Muscle of leg (tissue), 11 donors: ENCODE results near the gene NT5DC3. TPM values are rescaled to one million over a fixed set of nuclear protein-coding genes. Genes with fewer than 3 reads are reported as not detected.

Source experiments
- DNase-seq: peaks from one replicate; pipeline ENCODE4 v3.0.0; 2013
- H3K27ac ChIP-seq: one replicate; pipeline ENCODE4 v1.5.1; 2013; ENCODE audit warnings: mild to moderate bottlenecking, low read length, control low read depth
- H3K27me3 ChIP-seq: one replicate; pipeline ENCODE4 v1.6.1; 2013; ENCODE audit warnings: low read length; ENCODE audit not compliant: control insufficient read depth, insufficient read depth
- H3K36me3 ChIP-seq: one replicate; pipeline ENCODE4 v1.6.1; 2013; ENCODE audit warnings: low read length; ENCODE audit not compliant: control insufficient read depth, insufficient read depth
- H3K4me1 ChIP-seq: one replicate; pipeline ENCODE4 v1.6.1; 2013; ENCODE audit warnings: low read length; ENCODE audit not compliant: control insufficient read depth, insufficient read depth
- H3K4me3 ChIP-seq: one replicate; pipeline ENCODE4 v1.5.1; 2013; ENCODE audit warnings: low read length, control low read depth
- H3K9me3 ChIP-seq: replicated peaks from 2 replicates; pipeline ENCODE4 v1.6.1; 2013; ENCODE audit warnings: low read depth, low read length; ENCODE audit not compliant: control insufficient read depth
- WGBS: methylation state at CpG from one replicate; pipeline ENCODE4 v1.1.5; 2013; ENCODE audit warnings: missing lambda C conversion rate; ENCODE audit not compliant: insufficient coverage; 5-methylcytosine and 5-hydroxymethylcytosine counted together
- polyA plus RNA-seq, 8 donors: library from polyadenylated mRNA; unstranded; fragments of 120-200 nt; gene quantifications; one replicate each; pipeline versions ENCODE4 v1.2.1 to v1.2.3, GENCODE V29; 2013; ENCODE audit warnings: inconsistent platforms in 1 of 8, low replicate concordance in 1 of 8; ENCODE audit not compliant: insufficient read length in 8 of 8, insufficient read depth in 1 of 8
- total RNA-seq: library from RNA; stranded (reverse); fragments of 120-200 nt; gene quantifications from one replicate; pipeline ENCODE4 v1.2.4, GENCODE V29; 2013

Gene NT5DC3
- total and polyA plus RNA-seq, 9 donors, result 4.6 to 8.7 (median 7.1) TPM

DNA sequence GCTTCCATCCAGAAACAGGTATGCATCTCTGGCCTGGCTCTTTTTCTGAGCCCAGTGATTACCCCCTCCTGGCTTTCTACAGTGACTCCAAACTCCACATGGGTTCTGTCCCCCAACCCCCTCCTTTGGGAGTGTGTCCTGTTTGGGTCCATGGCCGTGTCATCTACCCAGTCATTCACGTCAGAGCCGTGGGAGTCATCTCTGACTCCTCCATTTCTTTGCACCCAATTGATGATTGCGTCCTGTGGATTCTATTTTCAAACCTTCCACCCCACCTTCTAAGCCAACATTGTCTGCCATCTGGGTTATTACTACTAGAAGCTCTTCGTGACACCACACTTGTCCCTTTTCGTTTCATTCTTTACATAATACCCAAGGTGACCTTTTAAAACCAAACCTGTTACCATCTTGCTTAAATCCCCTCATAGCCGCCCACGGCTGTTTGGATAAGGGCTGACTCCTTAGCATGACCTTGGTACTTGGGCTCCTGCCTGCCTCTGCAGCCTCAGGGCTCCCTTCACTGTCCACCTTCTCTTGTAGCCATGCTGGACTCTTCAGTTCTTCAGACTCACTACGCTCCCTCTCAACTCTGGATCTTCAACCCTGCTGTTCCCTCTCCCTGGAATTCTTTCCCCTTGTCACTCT, 38.1 kb upstream of the NT5DC3 start:
- no peaks in the 10 kb centered on the region for H3K36me3 ChIP-seq
- 75% methylated on average over 9 of the region's 9 CpGs for WGBS

DNA sequence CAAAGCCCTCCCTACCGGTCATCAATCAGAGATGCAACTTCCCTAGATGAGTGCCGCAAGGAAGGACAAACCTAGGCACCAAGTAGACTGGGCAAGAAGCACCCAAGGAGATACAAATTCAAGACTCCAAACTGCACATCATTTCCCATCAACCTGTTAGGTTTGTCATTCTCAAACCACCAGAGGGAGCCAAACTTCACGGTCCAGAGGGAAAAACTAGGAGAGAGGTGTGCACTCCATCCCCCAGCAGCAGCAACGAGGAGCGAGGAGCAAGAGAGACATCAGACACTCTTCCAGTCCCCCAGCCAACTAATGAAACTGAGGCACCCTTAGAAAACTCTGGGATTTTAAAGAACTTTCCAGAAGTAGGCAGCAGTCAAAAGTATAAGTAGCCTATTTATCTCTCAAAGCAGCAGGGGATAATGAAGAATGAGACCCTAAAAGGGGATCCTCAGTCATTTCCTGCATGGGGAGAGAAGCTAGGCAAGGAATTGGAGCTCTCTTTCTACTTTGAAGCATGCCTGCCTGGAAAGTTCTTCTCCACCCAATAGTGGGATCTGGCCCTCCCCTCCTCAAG, 37.0 kb upstream of the NT5DC3 start:
- Histone ChIP-seq H3K27me3 (no peaks in the 10 kb centered on the region), H3K9me3 (no peaks in the 10 kb centered on the region), H3K4me1 (no peaks in the 10 kb centered on the region), H3K27ac (no peak overlapping the region), H3K36me3 (no peaks in the 10 kb centered on the region), H3K4me3 (no peak overlapping the region)
- DNase-seq, result peak; percentile 73
- 0% methylated on average over 1 of the region's 5 CpGs for WGBS

More for the DNA sequence above, 38.1 kb upstream of the NT5DC3 start:
- Histone ChIP-seq H3K27me3 (no peaks in the 10 kb centered on the region), H3K9me3 (no peaks in the 10 kb centered on the region), H3K4me3 (no peak overlapping the region), H3K27ac (no peak overlapping the region), H3K4me1 (no peaks in the 10 kb centered on the region)
- no peak for DNase-seq

DNA sequence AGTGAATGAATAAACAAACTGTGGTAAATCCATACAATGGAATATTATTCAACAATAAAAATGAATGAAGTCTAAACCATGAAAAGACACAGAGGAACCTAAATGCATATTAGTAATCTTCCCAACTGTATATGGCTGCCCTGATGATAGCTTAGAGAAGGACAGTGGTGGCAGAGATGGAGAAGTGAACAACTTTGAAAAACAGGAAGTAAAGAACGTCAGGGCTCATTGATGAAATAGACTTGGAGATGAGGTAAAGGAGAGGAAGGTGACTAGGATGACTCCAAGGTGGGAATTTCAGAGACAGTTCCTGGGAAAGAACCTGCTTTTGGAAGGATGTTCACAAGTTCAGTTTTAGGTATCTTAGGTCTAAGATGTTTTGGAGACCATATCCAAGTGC, 36.3 kb upstream of the NT5DC3 start:
- Histone ChIP-seq H3K4me1 (no peaks in the 10 kb centered on the region), H3K4me3 (no peak overlapping the region), H3K27me3 (no peaks in the 10 kb centered on the region), H3K36me3 (no peaks in the 10 kb centered on the region), H3K27ac (no peak overlapping the region), H3K9me3 (no peaks in the 10 kb centered on the region)
- DNase-seq, result no peak
- 71% methylated on average over 1 of the region's 1 CpG for WGBS

DNA sequence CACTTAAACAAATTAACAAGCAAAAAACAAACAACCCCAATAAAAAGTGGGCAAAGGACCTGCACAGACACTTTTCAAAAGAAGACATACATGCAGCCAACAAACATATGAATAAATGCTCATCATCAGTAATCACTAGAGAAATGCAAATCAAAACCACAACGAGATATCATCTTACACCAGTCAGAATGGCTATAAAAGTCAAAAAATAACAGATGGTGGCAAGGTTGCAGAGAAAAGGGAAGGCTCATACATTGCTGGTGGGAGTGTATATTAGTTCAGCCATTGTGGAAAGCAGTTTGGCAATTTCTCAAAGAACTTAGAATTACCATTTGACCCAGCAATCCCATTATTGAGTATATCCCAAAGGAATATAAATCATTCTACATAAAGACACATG, 34.6 kb upstream of the NT5DC3 start:
- no CpG with 5 or more reads among the region's 1 CpG for WGBS
- H3K4me3 ChIP-seq, result no peak overlapping the region
- no peaks in the 10 kb centered on the region for H3K4me1 ChIP-seq
- H3K9me3 ChIP-seq, result no peaks in the 10 kb centered on the region
- H3K27me3 ChIP-seq, result no peaks in the 10 kb centered on the region
- H3K27ac ChIP-seq, result no peak overlapping the region
- H3K36me3 ChIP-seq, result no peaks in the 10 kb centered on the region
- no peak for DNase-seq

DNA sequence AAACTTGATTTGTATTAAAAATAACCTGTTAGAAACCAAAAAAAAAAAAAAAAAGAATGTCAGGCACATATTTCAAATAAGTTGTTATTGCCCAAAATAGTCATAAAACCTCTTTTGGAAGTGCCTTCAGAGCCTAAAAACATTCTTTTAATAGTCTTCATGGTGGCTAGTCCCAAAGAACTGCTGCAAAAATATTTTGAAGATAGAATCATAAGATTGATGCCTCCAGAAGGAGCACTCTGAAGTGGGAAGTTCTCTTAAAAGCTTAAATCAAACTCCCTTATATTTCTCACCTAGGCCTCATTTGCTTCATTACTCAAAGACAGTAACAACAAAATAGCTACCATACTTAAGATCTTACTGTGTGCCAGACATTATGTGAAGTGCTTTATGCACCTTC, 27.2 kb upstream of the NT5DC3 start:
- no peak overlapping the region for H3K27ac ChIP-seq

DNA sequence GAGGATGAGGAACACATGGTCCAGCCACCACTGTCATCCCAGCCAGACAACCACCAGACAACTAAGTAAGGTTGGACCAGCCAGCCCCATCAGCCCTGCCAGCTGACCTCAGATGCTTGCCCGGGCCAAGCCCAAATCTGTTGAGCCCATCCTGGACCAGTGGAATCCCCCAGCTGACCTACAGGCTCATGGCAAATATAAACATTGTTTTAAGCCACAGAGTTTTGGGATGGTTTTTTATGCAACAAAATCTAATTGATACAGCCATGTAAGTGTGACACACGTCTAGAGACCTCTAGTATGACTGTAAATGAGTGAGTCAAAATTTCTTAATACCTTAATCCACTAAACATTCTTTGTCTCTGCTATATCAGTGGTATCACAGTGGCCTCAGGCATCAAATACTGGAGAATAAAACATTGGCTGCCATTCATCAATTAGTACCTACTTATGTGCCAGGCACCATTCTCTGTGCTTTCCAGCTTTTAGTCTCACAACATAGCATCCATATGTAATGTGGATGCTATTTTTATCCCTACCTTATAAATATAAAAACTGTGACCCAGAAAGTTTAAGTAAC, 24.2 kb upstream of the NT5DC3 start:
- H3K9me3 ChIP-seq, result no peaks in the 10 kb centered on the region
- no peak overlapping the region for H3K27ac ChIP-seq
- no peaks in the 10 kb centered on the region for H3K4me1 ChIP-seq
- peak; percentile 13 for DNase-seq
- H3K4me3 ChIP-seq, result no peak overlapping the region
- H3K27me3 ChIP-seq, result peaks cover 3% of the 10 kb centered on the region
- WGBS, result no CpG with 5 or more reads among the region's 2 CpGs
- no peaks in the 10 kb centered on the region for H3K36me3 ChIP-seq

More for the DNA sequence above, 27.2 kb upstream of the NT5DC3 start:
- DNase-seq, result no peak
- peaks cover 3% of the 10 kb centered on the region for H3K27me3 ChIP-seq
- H3K4me3 ChIP-seq, result no peak overlapping the region
- H3K36me3 ChIP-seq, result no peaks in the 10 kb centered on the region
- no peaks in the 10 kb centered on the region for H3K9me3 ChIP-seq
- H3K4me1 ChIP-seq, result no peaks in the 10 kb centered on the region

DNA sequence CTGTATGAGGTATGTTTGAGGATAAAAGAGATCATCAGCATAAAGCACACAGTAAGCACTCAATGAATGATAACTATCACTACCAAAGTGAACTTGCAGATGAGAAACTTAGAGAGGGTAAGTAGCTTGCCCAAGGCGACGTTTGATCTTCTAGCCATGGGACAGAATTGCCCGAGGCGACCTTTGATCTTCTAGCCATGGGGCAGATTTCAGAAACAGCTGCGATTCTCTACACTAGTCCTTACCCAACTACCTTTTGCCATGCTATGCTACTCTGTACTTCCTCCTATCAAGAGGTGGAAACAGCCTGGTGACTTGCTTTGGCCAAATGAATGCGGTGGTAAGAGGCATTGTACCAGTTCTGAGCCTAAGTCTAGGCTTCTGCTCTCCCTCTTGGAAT, 23.7 kb upstream of the NT5DC3 start:
- H3K27me3 ChIP-seq, result peaks cover 3% of the 10 kb centered on the region
- DNase-seq, result no peak
- H3K27ac ChIP-seq, result no peak overlapping the region
- H3K36me3 ChIP-seq, result no peaks in the 10 kb centered on the region
- H3K4me1 ChIP-seq, result no peaks in the 10 kb centered on the region
- H3K9me3 ChIP-seq, result no peaks in the 10 kb centered on the region
- no peak overlapping the region for H3K4me3 ChIP-seq
- 87% methylated on average over 2 of the region's 6 CpGs for WGBS

DNA sequence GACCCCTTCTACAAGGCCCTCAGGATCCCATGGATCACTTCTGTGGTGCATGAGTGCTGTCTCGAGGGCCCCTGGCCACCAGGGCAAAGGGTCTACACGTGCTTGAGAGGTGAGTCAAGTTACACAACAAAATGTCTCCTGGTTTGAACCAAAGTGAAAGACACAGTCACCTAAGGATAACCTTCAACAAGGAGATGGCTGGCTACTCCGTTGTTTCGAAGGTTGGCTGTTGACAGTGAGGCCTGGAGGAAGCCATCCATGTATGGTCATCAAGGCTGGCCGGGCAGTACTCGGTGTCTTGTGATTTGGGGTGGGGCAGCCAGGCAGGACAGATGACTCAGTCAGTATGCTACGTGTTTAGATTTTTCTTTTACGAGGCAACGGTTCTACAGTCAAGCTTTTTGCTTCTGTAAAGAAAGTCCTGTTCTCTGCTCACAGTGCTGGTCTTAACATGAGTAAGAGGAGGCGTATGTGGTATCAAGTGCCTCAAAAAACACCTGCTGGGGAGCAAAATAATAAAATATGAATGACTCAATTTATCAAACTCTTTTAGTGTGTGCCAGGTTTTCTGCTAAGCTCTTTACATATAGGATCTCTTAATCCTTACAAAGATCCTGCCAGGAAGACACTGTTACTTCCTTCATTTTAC, 18.0 kb upstream of the NT5DC3 start:
- H3K9me3 ChIP-seq, result no peaks in the 10 kb centered on the region
- H3K4me1 ChIP-seq, result no peaks in the 10 kb centered on the region
- WGBS, result 56% methylated on average over 7 of the region's 10 CpGs
- no peak overlapping the region for H3K4me3 ChIP-seq
- DNase-seq, result peak; percentile 35
- H3K27me3 ChIP-seq, result peaks cover 2% of the 10 kb centered on the region
- no peak overlapping the region for H3K27ac ChIP-seq
- H3K36me3 ChIP-seq, result no peaks in the 10 kb centered on the region

DNA sequence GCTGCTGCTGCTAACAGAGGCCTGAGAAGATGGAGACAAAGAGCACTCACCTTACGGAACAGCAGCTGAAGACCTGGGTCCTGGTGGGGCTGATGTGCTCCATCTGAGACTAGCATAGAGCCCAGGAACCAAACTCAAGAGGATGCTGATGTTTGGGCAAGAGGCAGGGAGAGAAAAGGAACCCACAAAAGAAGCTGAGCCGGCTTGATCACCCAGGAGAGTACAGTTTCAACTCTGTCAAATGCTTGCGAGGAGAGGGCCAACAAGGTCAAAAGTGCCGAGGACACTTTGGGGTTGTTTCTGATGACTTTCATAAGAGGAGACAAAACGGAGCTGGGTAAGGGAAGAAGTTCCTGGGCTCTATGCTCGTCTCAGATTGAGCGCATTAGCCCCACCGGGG, 17.3 kb upstream of the NT5DC3 start:
- WGBS, result 94% methylated on average over 8 of the region's 8 CpGs
- no peak overlapping the region for H3K27ac ChIP-seq

DNA sequence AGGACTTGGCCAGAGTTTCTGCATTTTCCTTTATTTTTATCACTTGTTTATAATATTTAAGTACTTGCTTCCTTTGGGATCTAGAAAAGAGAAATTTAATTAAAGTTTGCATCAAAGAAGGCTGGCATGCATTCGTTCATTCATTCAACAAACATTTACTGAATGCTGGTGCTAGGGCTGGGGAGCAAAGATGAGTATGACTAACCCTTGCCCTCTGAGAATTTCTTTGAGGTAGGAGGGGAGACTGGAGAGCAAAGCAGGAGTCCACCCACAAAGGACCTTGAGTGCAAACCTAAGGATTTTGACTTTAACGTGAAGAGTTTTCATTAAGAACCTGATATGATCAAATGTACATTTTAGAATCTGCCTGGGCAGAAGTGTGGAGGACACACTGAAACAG, 16.1 kb upstream of the NT5DC3 start:
- H3K27ac ChIP-seq, result no peak overlapping the region
- WGBS, result 83% methylated on average over 1 of the region's 2 CpGs
- H3K27me3 ChIP-seq, result no peaks in the 10 kb centered on the region
- no peaks in the 10 kb centered on the region for H3K4me1 ChIP-seq
- no peaks in the 10 kb centered on the region for H3K36me3 ChIP-seq
- H3K9me3 ChIP-seq, result no peaks in the 10 kb centered on the region
- no peak overlapping the region for H3K4me3 ChIP-seq
- DNase-seq, result no peak

More for the DNA sequence above, 17.3 kb upstream of the NT5DC3 start:
- Histone ChIP-seq H3K4me1 (no peaks in the 10 kb centered on the region), H3K9me3 (no peaks in the 10 kb centered on the region), H3K27me3 (no peaks in the 10 kb centered on the region), H3K4me3 (no peak overlapping the region), H3K36me3 (no peaks in the 10 kb centered on the region)
- no peak for DNase-seq
